Transverse colon (tissue), 4 donors: ENCODE measurements around the gene ALPI. TPM values are rescaled to one million over a fixed set of nuclear protein-coding genes. Genes with fewer than 3 reads are reported as not detected.

Experiments used
- DNase-seq: peaks from one replicate; pipeline ENCODE4 v3.0.0-alpha.2; 2019
- H3K27ac ChIP-seq, 4 donors: fragments of 200-600 bp; sonication (generic); 2 replicates each; pipeline ENCODE4 v1.5.1; 2016 to 2018; ENCODE audit warnings: inconsistent platforms in 4 of 4
- H3K27me3 ChIP-seq: fragments of 200-600 bp; sonication (generic); 2 replicates; pipeline ENCODE4 v1.5.1; 2017; ENCODE audit warnings: inconsistent platforms
- H3K36me3 ChIP-seq, 4 donors: fragments of 200-600 bp; sonication (generic); 2 replicates each; pipeline ENCODE4 v1.5.1; 2017 to 2019; ENCODE audit warnings: inconsistent platforms in 4 of 4
- H3K4me1 ChIP-seq, 4 donors: fragments of 200-600 bp; sonication (generic); 2 replicates each; pipeline ENCODE4 v1.5.1; 2017 to 2020; ENCODE audit warnings: inconsistent platforms in 4 of 4
- H3K4me3 ChIP-seq, 4 donors: fragments of 200-600 bp; sonication (generic); 1 replicate in 1 of 4; 2 replicates in 3 of 4; pipeline versions ENCODE4 v1.5.1 to v1.6.1; 2017 to 2019; ENCODE audit warnings: inconsistent platforms in 4 of 4
- H3K9me3 ChIP-seq, 2 donors: fragments of 200-600 bp; sonication (generic); 2 replicates each; pipeline ENCODE4 v1.5.1; 2017 to 2019; ENCODE audit warnings: inconsistent platforms in 2 of 2
- CTCF ChIP-seq, 5 experiments: fragments of 200-600 bp in 3 of 5; fragments of 450-650 bp in 2 of 5; sonication (generic) in 3 of 5; IDR thresholded peaks; 1 replicate in 2 of 5; 2 replicates in 3 of 5; pipeline ENCODE4 v1.5.1; 2016 to 2017; ENCODE audit warnings: antibody characterized with exemption in 5 of 5, inconsistent platforms in 3 of 5, mild to moderate bottlenecking in 2 of 5, moderate library complexity in 1 of 5
- EP300 ChIP-seq: sonication (generic); formaldehyde crosslinking; IDR thresholded peaks from one replicate; pipeline ENCODE4 v1.6.1; 2017; ENCODE audit warnings: antibody characterized with exemption, low read depth
- POLR2A ChIP-seq: fragments of 450-650 bp; IDR thresholded peaks from one replicate; pipeline ENCODE4 v1.6.1; 2016; ENCODE audit warnings: antibody characterized with exemption, mild to moderate bottlenecking, moderate library complexity
- POLR2AphosphoS5 ChIP-seq, 3 donors: sonication (generic); formaldehyde crosslinking; IDR thresholded peaks; one replicate each; pipeline ENCODE4 v1.6.1; 2016; ENCODE audit warnings: antibody characterized with exemption in 3 of 3
- WGBS, 2 donors: methylation state at CpG; one replicate each; pipeline ENCODE4 v1.1.5; 2018; ENCODE audit warnings: low coverage in 1 of 2; 5-methylcytosine and 5-hydroxymethylcytosine counted together
- in situ Hi-C, 4 donors: fragments of 200-750 bp; cut with MboI; loops; one replicate each; pipeline versions ENCODE4 v1.15.0 to v1.15.1; 2017; ENCODE audit warnings: low sequenced_read_pairs in 3 of 4, low pct_ligation_motif_present in 1 of 4, low pct_unique_long_range_greater_than_20kb in 1 of 4
- intact Hi-C: fragments of 100-400 bp; cut with DNase I; formaldehyde crosslinking; loops from one replicate; pipeline ENCODE4 v1.15.1; 2023; ENCODE audit warnings: low total_unique reads
- total RNA-seq, 4 donors: library from RNA; depleted of rRNA; stranded (reverse); fragments of >200 nt; gene quantifications; one replicate each; pipeline ENCODE4 v1.1.0, GENCODE V29; 2016

ALPI gene
- total RNA-seq, 4 donors from 2014 or later: 4.2 to 50.9 (median 25.9) TPM

GRCh38 chr2:232458051-232458660, 2.2 kb downstream of the ALPI start:
- Histone ChIP-seq H3K27me3 (peaks cover 12% of the 10 kb centered on the region), H3K4me3 (no peak overlapping the region), H3K27ac (no peak overlapping the region), H3K9me3 (no peaks in the 10 kb centered on the region), H3K4me1 (peaks cover 0 to 12% (median 9%) of the 10 kb centered on the region in 4 donors), H3K36me3 (no peaks in the 10 kb centered on the region)
- no peak for DNase-seq
- in situ Hi-C loops (no loop called here), intact Hi-C loops (no loop called here)
- TF ChIP-seq EP300 (no peak), POLR2A (no peak), CTCF (IDR thresholded peaks at IDR 0.05) (no peak), POLR2AphosphoS5 (IDR thresholded peaks at IDR 0.05) (no peak)
- WGBS, 2 donors: 88% methylated on average over 25 of the region's 25 CpGs; no CpG with 5 or more reads in 1 of the 2 donors

GRCh38 chr2:232458661-232459418, 2.9 kb downstream of the ALPI start:
- in situ Hi-C loops (no loop called here), intact Hi-C loops (no loop called here)
- H3K4me1 ChIP-seq: peaks cover 0 to 12% (median 9%) of the 10 kb centered on the region in 4 donors
- H3K36me3 ChIP-seq: no peaks in the 10 kb centered on the region
- H3K27me3 ChIP-seq: peaks cover 14% of the 10 kb centered on the region
- DNase-seq: no peak
- TF ChIP-seq POLR2A (no peak), EP300 (no peak), POLR2AphosphoS5 (IDR thresholded peaks at IDR 0.05) (no peak), CTCF (IDR thresholded peaks at IDR 0.05) (no peak)
- WGBS, 2 donors: 71% methylated on average over 47 of the region's 56 CpGs; no CpG with 5 or more reads in 1 of the 2 donors
- no peak overlapping the region for H3K4me3 ChIP-seq
- H3K27ac ChIP-seq: no peak overlapping the region
- H3K9me3 ChIP-seq: no peaks in the 10 kb centered on the region

GRCh38 chr2:232459419-232460035, 3.6 kb downstream of the ALPI start:
- Histone ChIP-seq H3K4me1 (peaks cover 0 to 12% (median 9%) of the 10 kb centered on the region in 4 donors), H3K36me3 (no peaks in the 10 kb centered on the region), H3K27me3 (peaks cover 18% of the 10 kb centered on the region), H3K27ac (no peak overlapping the region), H3K4me3 (no peak overlapping the region), H3K9me3 (no peaks in the 10 kb centered on the region)
- WGBS, 2 donors: 81 to 84% methylated on average over 2 to 11 of the region's 11 CpGs
- DNase-seq: no peak
- intact Hi-C loops (no loop called here), in situ Hi-C loops (no loop called here)
- no peak for TF ChIP-seq POLR2AphosphoS5 (IDR thresholded peaks at IDR 0.05)
- no peak for TF ChIP-seq CTCF (IDR thresholded peaks at IDR 0.05)
- no peak for TF ChIP-seq EP300
- TF ChIP-seq POLR2A: no peak

- H3K27ac ChIP-seq: no peak overlapping the region
- 51 to 89% methylated on average over 1 to 2 of the region's 2 CpGs for WGBS, 2 donors
- peaks cover 18% of the 10 kb centered on the region for H3K27me3 ChIP-seq
- no peak overlapping the region for H3K4me3 ChIP-seq
- intact Hi-C loops: no loop called here
- peaks cover 0 to 12% (median 9%) of the 10 kb centered on the region in 4 donors for H3K4me1 ChIP-seq
- no peaks in the 10 kb centered on the region for H3K36me3 ChIP-seq
- TF ChIP-seq EP300 (no peak), CTCF (IDR thresholded peaks at IDR 0.05) (no peak), POLR2AphosphoS5 (IDR thresholded peaks at IDR 0.05) (no peak), POLR2A (no peak)
- in situ Hi-C loops: no loop called here
- no peak for DNase-seq
- no peaks in the 10 kb centered on the region for H3K9me3 ChIP-seq
Observed at GRCh38 chr2:232460171-232460570, 4.2 kb downstream of the ALPI start.
